ENCODE data around the gene PACS1.

DNA sequence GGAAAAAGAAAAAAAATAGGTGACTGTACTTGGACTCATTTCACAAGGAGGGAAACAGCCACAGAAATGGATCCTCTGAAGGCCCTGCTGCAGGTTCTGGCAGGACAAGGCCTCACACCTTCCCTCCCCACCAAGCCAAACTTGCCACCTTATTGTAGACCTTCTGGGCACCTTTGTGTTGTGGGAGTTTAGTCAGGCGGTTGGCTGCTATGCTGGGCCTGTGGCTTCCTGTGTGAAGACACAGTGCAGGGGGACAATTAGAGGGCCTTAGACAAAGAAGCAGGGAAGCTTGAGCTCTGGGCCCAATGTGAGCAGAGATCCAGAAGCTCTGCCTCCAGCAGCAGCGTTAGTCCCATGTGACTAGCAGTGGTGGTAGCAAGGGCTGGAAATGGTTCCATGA, 202.5 kb downstream of the PACS1 start:
- TF ChIP-seq, protein P1, sequence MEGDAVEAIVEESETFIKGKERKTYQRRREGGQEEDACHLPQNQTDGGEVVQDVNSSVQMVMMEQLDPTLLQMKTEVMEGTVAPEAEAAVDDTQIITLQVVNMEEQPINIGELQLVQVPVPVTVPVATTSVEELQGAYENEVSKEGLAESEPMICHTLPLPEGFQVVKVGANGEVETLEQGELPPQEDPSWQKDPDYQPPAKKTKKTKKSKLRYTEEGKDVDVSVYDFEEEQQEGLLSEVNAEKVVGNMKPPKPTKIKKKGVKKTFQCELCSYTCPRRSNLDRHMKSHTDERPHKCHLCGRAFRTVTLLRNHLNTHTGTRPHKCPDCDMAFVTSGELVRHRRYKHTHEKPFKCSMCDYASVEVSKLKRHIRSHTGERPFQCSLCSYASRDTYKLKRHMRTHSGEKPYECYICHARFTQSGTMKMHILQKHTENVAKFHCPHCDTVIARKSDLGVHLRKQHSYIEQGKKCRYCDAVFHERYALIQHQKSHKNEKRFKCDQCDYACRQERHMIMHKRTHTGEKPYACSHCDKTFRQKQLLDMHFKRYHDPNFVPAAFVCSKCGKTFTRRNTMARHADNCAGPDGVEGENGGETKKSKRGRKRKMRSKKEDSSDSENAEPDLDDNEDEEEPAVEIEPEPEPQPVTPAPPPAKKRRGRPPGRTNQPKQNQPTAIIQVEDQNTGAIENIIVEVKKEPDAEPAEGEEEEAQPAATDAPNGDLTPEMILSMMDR (IDR thresholded peaks at IDR 0.05) = no peak
- TF ChIP-seq EP300 (IDR thresholded peaks at IDR 0.05) = no peak

All from stomach (tissue), 4 donors.